ENCODE measurements around the gene SLC39A5. TPM values are rescaled to one million over a fixed set of nuclear protein-coding genes. Genes with fewer than 3 reads are reported as not detected.

The SLC39A5 gene
- total and polyA plus RNA-seq, 4 donors = 125 to 195 (median 142) TPM

- Histone ChIP-seq H3K9ac (ENCODE audit: low read depth in 1 of 2, low read length in 2 of 2) (no peak overlapping the region), H3K36me3 (ENCODE audit: control insufficient read depth in 4 of 4, insufficient read depth in 3 of 4, low read depth in 1 of 4, low read length in 3 of 4) (peaks cover 13 to 45% (median 36%) of the 10 kb centered on the region in 4 donors), H3K4me1 (ENCODE audit: control insufficient read depth in 4 of 4, insufficient read depth in 4 of 4, low read length in 3 of 4) (peaks cover 1 to 40% (median 36%) of the 10 kb centered on the region in 4 donors), H3K4me3 (ENCODE audit: low read depth in 1 of 3, low read length in 3 of 3) (no peak overlapping the region), H3K9me3 (ENCODE audit: control insufficient read depth in 4 of 4, low read length in 3 of 4) (no peaks in the 10 kb centered on the region), H3K27ac (ENCODE audit: low read depth in 1 of 2, low read length in 2 of 2) (no peak overlapping the region), H3K27me3 (ENCODE audit: control insufficient read depth in 4 of 4, insufficient read depth in 4 of 4, low read length in 3 of 4) (no peaks in the 10 kb centered on the region)
- TF ChIP-seq YY1 (IDR thresholded peaks at IDR 0.05) (no peak), NR2F2 (IDR thresholded peaks at IDR 0.05) (no peak), RXRA (IDR thresholded peaks at IDR 0.05) (no peak), REST (IDR thresholded peaks at IDR 0.05) (no peak), EGR1 (IDR thresholded peaks at IDR 0.05; ENCODE audit: low read depth in 2 of 2) (no peak), HNF4G (IDR thresholded peaks at IDR 0.05) (no peak), MAX (IDR thresholded peaks at IDR 0.05) (no peak), TAF1 (conservative IDR thresholded peaks at IDR 0.05) (no peak), ATF3 (IDR thresholded peaks at IDR 0.05) (no peak), FOXA1 (IDR thresholded peaks at IDR 0.05) (no peak)
- WGBS = 76% methylated on average over 6 of the region's 6 CpGs
- DNase-seq (ENCODE audit: low spot score) = no peak
Measured at GRCh38 chr12:56282030-56282429, 52.2 kb downstream of the SLC39A5 start.

GRCh38 chr12:56282579-56282978, 52.7 kb downstream of the SLC39A5 start:
- Histone ChIP-seq H3K4me3 (ENCODE audit: low read depth in 1 of 3, low read length in 3 of 3) (no peak overlapping the region), H3K27ac (ENCODE audit: low read depth in 1 of 2, low read length in 2 of 2) (no peak overlapping the region), H3K4me1 (ENCODE audit: control insufficient read depth in 4 of 4, insufficient read depth in 4 of 4, low read length in 3 of 4) (peaks cover 1 to 43% (median 39%) of the 10 kb centered on the region in 4 donors), H3K9ac (ENCODE audit: low read depth in 1 of 2, low read length in 2 of 2) (no peak overlapping the region), H3K27me3 (ENCODE audit: control insufficient read depth in 4 of 4, insufficient read depth in 4 of 4, low read length in 3 of 4) (no peaks in the 10 kb centered on the region), H3K9me3 (ENCODE audit: control insufficient read depth in 4 of 4, low read length in 3 of 4) (no peaks in the 10 kb centered on the region), H3K36me3 (ENCODE audit: control insufficient read depth in 4 of 4, insufficient read depth in 3 of 4, low read depth in 1 of 4, low read length in 3 of 4) (peaks cover 13 to 44% (median 35%) of the 10 kb centered on the region in 4 donors)
- TF ChIP-seq CTCF (IDR thresholded peaks at IDR 0.05; ENCODE audit: low read depth, low read length, missing input control) (no peak), JUND (IDR thresholded peaks at IDR 0.05) (no peak), REST (IDR thresholded peaks at IDR 0.05) (no peak), MAX (IDR thresholded peaks at IDR 0.05) (no peak), RXRA (IDR thresholded peaks at IDR 0.05) (no peak), GABPA (IDR thresholded peaks at IDR 0.05 in 1 of 2, conservative IDR thresholded peaks at IDR 0.05 in 1 of 2) (no peak), FOXA2 (IDR thresholded peaks at IDR 0.05) (no peak), HNF4A (conservative IDR thresholded peaks at IDR 0.05) (no peak), YY1 (IDR thresholded peaks at IDR 0.05) (no peak), TAF1 (conservative IDR thresholded peaks at IDR 0.05) (no peak), ATF3 (IDR thresholded peaks at IDR 0.05) (no peak), ZBTB33 (IDR thresholded peaks at IDR 0.05) (no peak), HNF4G (IDR thresholded peaks at IDR 0.05) (no peak), FOXA1 (IDR thresholded peaks at IDR 0.05) (no peak)
- no peak for DNase-seq (ENCODE audit: low spot score)
- WGBS = over 99% methylated on average over 2 of the region's 2 CpGs

Data from liver (tissue), 9 donors.